Mucosa of descending colon (tissue), 3 donors: ENCODE results near the gene PXMP2. TPM values are rescaled to one million over a fixed set of nuclear protein-coding genes. Genes with fewer than 3 reads are reported as not detected.

Experiments
- ATAC-seq: fragments of 200-7000 bp; cut with Tn5 transposase; one replicate; pipeline ENCODE4 v1.9.1; 2020; ENCODE audit warnings: mild to moderate bottlenecking, moderate library complexity
- DNase-seq, 3 donors: peaks; one replicate each; pipeline ENCODE4 v3.0.0-alpha.2; 2020
- H3K36me3 ChIP-seq: fragments of 200-600 bp; one replicate; pipeline ENCODE4 v1.8.0; 2021; ENCODE audit warnings: low read depth, mild to moderate bottlenecking
- H3K4me1 ChIP-seq: fragments of 200-600 bp; one replicate; pipeline ENCODE4 v1.8.0; 2021; ENCODE audit warnings: low read depth, mild to moderate bottlenecking
- H3K4me3 ChIP-seq: fragments of 200-600 bp; one replicate; pipeline ENCODE4 v1.8.0; 2021; ENCODE audit warnings: mild to moderate bottlenecking
- H3K9me3 ChIP-seq: fragments of 200-600 bp; one replicate; pipeline ENCODE4 v1.8.0; 2021; ENCODE audit warnings: mild to moderate bottlenecking
- intact Hi-C, 2 donors: fragments of 100-400 bp; cut with DNase I in 1 of 2; cut with micrococcal nuclease in 1 of 2; formaldehyde crosslinking; loops; one replicate each; pipeline versions ENCODE4 v1.11.0 to v1.11.1; 2022; cut with DNase I, micrococcal nuclease
- total RNA-seq, 3 donors: library from RNA; stranded (reverse); fragmentation: NEBNext Ultra II Directional in 2 of 3; extraction: Animal tissue kit (Norgen Biotek cat#: 25700) in 2 of 3; gene quantifications; one replicate each; pipeline versions ENCODE4 v1.2.1 to v1.2.4, GENCODE V29; 2021 to 2023
- TF ChIP-seq, protein P1 (sequence below): fragments of 200-600 bp; IDR thresholded peaks from one replicate; pipeline ENCODE4 v1.8.0; 2022; ENCODE audit warnings: antibody characterized with exemption, mild to moderate bottlenecking
- donor health status: DM: no; HTN: no; CAD: no; lungs with moderate emphysema.
- donor health status: DM: no; HTN: no; CAD: no.
- donor health status: DM: no; HTN: yes; CAD: no.

The PXMP2 gene
- total RNA-seq, 3 donors from 2014 or later, result 52.1 to 141 (median 66.3) TPM

GRCh38 chr12:132707241-132707640 lies 19.9 kb downstream of the PXMP2 start:
- Histone ChIP-seq H3K9me3 (no peaks in the 10 kb centered on the region), H3K4me3 (no peak overlapping the region), H3K36me3 (no peaks in the 10 kb centered on the region), H3K4me1 (peaks cover 14% of the 10 kb centered on the region)
- ATAC-seq (no peak), DNase-seq (no peak)
- TF ChIP-seq, protein P1, sequence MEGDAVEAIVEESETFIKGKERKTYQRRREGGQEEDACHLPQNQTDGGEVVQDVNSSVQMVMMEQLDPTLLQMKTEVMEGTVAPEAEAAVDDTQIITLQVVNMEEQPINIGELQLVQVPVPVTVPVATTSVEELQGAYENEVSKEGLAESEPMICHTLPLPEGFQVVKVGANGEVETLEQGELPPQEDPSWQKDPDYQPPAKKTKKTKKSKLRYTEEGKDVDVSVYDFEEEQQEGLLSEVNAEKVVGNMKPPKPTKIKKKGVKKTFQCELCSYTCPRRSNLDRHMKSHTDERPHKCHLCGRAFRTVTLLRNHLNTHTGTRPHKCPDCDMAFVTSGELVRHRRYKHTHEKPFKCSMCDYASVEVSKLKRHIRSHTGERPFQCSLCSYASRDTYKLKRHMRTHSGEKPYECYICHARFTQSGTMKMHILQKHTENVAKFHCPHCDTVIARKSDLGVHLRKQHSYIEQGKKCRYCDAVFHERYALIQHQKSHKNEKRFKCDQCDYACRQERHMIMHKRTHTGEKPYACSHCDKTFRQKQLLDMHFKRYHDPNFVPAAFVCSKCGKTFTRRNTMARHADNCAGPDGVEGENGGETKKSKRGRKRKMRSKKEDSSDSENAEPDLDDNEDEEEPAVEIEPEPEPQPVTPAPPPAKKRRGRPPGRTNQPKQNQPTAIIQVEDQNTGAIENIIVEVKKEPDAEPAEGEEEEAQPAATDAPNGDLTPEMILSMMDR, result no peak
- intact Hi-C loops, result no loop called here

DNA sequence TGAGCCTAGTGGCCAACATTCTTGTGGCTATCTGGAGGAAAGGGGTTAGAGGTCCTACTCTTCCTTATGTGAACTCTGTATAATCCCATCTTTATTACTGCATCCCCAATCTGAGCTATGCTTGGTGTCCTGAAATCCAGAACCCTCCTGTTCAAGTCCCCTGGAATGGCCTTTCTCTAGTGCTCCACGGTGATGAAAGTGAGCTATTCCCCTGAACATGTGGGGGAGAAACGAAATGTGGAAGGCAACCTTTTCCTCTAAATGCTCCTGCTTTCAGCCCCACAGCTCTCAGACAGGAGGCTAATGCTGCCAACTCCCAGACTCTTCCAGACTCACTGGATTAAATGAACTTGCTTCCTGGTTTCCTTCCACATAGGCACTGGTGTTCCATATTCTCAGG lies 20.8 kb downstream of the PXMP2 start:
- ATAC-seq, result no peak
- TF ChIP-seq, protein P1, result no peak
- no peak overlapping the region for H3K4me3 ChIP-seq
- H3K36me3 ChIP-seq, result no peaks in the 10 kb centered on the region
- no peaks in the 10 kb centered on the region for H3K9me3 ChIP-seq
- peaks cover 14% of the 10 kb centered on the region for H3K4me1 ChIP-seq
- intact Hi-C loops, result no loop called here
- DNase-seq, result no peak

- peak; percentile 38 for ATAC-seq
- Histone ChIP-seq H3K4me3 (peak overlapping the region; percentile 81), H3K4me1 (peaks cover 14% of the 10 kb centered on the region), H3K9me3 (no peaks in the 10 kb centered on the region), H3K36me3 (no peaks in the 10 kb centered on the region)
- TF ChIP-seq, protein P1, result no peak
- intact Hi-C loops, result no loop called here
- DNase-seq, result no peak
Observed at GRCh38 chr12:132710043-132710404, 22.6 kb downstream of the PXMP2 start.

DNA sequence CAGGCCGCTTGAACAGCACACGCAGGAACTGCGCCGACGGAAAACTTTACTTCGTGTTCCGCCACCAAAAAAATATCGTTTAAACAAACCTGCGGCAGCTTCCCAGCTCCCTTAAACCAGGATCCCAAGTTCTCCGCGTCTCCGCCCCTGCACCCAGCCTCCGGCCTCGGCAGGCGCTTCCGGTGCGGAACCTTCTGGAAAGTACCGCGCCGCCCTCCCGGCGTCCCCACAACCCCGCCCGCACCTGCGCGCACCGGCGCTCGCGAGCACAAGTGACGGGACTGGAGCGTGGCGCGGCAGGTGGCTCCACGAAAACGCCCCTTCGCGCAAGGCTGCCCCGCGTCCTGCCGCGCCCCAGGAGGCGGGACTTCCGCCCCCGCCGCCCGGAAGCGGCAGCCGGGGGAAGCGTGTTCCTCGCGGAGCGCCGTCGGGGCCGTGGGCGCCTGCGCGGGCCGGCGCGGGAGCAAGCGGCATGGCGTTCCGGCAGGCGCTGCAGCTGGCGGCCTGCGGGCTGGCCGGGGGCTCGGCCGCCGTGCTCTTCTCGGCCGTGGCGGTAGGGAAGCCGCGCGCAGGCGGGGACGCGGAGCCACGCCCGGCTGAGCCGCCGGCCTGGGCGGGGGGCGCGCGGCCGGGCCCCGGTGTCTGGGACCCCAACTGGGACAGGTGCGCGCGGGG lies 23.2 kb downstream of the PXMP2 start, which contains the start of gene PGAM5:
Gene PGAM5, plus strand, starts transcription at position 438 of the 675 bp plus-strand sequence. Its CDS starts 35 bp downstream, at position 473.
- peak within 1 kb of the TSS; percentile 81 for H3K4me3 ChIP-seq
- H3K4me1 ChIP-seq, result peaks cover 14% of the 10 kb centered on the region
- intact Hi-C loops, result no loop called here
- no peaks in the 10 kb centered on the region for H3K36me3 ChIP-seq
- no peaks in the 10 kb centered on the region for H3K9me3 ChIP-seq
- DNase-seq (peak; percentile 89 to 95 (median 95)), ATAC-seq (peak; percentile 96)
- TF ChIP-seq, protein P1, result no peak

DNA sequence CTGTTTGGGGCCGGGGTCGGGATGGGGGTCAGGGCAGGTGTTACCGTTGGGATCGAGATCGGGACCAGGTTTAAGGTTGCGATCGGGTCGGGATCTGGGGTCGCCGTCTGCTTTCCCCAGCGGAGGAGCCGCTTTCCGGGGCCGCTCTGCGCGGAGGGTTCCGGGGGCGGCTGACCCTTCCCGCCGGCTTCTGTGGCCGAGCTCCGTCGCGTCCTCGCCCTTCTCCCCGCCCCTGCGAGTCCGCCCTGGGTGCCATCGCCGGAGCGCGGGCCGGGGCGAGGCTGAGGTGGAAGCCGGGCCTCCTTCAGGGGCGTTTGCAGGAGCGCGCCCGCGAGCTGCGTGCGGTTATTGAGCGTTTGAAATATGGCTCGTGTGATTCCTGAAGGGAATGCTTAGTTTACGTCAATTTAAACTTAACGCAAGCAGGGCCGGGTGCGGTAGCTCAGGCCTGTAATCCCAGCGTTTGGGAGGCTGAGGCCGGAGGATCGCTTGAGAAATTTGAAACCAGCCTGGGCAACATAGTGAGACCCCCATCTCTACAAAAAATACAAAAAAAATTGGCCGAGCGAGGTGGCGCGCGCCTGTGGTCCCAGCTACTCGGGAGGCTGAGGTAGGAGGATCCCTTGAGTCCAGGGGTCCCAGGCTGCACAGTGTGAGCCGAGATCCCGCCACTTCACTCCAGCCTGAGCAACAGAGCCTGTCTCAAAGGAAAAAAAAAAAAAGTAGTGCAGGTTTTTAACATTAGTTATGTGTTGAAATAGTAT lies 23.9 kb downstream of the PXMP2 start:
- peak in 2 of 3 donors; percentile 41 to 66 for DNase-seq
- intact Hi-C loops, result no loop called here
- ATAC-seq, result peak; percentile 28

More for the DNA sequence above, 23.9 kb downstream of the PXMP2 start:
- TF ChIP-seq, protein P1, result no peak
- H3K36me3 ChIP-seq, result no peaks in the 10 kb centered on the region
- peak overlapping the region; percentile 81 for H3K4me3 ChIP-seq
- H3K9me3 ChIP-seq, result no peaks in the 10 kb centered on the region
- H3K4me1 ChIP-seq, result peaks cover 14% of the 10 kb centered on the region
